ENCODE measurements around the gene GIMAP5. TPM values are rescaled to one million over a fixed set of nuclear protein-coding genes. Genes with fewer than 3 reads are reported as not detected.

The GIMAP5 gene
- total and polyA plus RNA-seq, 2 donors (not counting 3 experiments of a cell fraction or from before 2014, with no cell fraction given) = 0.44 to 18.9 TPM

GRCh38 chr7:150745086-150745485 is 7.9 kb downstream of the GIMAP5 start:
- Histone ChIP-seq H3K9me1 (replicated peaks; ENCODE audit: control insufficient read depth, extremely low read depth, insufficient read depth, low read length) (no peaks in the 10 kb centered on the region), H3K9me3 (replicated peaks; ENCODE audit: control insufficient read depth, insufficient read depth, low read length) (no peaks in the 10 kb centered on the region), H3K4me2 (ENCODE audit: insufficient read depth, low read length) (no peak overlapping the region), H3K4me3 (replicated peaks in 1 of 3; ENCODE audit: insufficient read depth in 1 of 3, low read depth in 1 of 3, low read length in 3 of 3) (no peak overlapping the region), H4K20me1 (replicated peaks; ENCODE audit: control insufficient read depth, extremely low read depth, insufficient read depth, low read length) (no peaks in the 10 kb centered on the region), H3K36me3 (ENCODE audit: control insufficient read depth in 2 of 2, extremely low read depth in 1 of 2, insufficient read depth in 2 of 2, low read length in 2 of 2) (peaks cover 0 to 14% of the 10 kb centered on the region in 2 experiments), H3K27me3 (ENCODE audit: control insufficient read depth in 2 of 2, insufficient read depth in 2 of 2, low read length in 2 of 2) (no peaks in the 10 kb centered on the region), H2AFZ (ENCODE audit: low read depth, low read length) (no peak overlapping the region), H3K4me1 (ENCODE audit: control insufficient read depth, extremely low read depth, insufficient read depth, low read length) (no peaks in the 10 kb centered on the region), H3K79me2 (ENCODE audit: control insufficient read depth, insufficient read depth, low read length) (no peaks in the 10 kb centered on the region), H3K9ac (replicated peaks; ENCODE audit: extremely low read depth, insufficient read depth, low read length) (no peak overlapping the region), H3K27ac (ENCODE audit: insufficient read depth, low read depth, low read length) (no peak overlapping the region)
- dilution Hi-C loops (cut with MboI; ENCODE audit: extremely low pct_ligation_motif_present, low sequenced_read_pairs) = no loop called here
- intact Hi-C loops (cut with micrococcal nuclease) = no loop called here
- no peak for TF ChIP-seq GATA2 (IDR thresholded peaks at IDR 0.05; ENCODE audit: insufficient read depth, insufficient read length, low read depth, low read length)
- no peak for TF ChIP-seq POLR2AphosphoS5 (IDR thresholded peaks at IDR 0.05; ENCODE audit: insufficient read depth, low read depth, low read length)
- no peak for TF ChIP-seq EZH2 (IDR thresholded peaks at IDR 0.05; ENCODE audit: borderline replicate concordance, low read depth, low read length, severe bottlenecking)
- FAIRE-seq (no peak), DNase-seq (ENCODE audit: low read depth, low spot score) (no peak)
- CTCF ChIA-PET = interaction anchor here (1.2 to 1.5 kb wide), 2 partner anchors 10 to 296 kb away, joined by 4 to 5 read pairs; no protein-coding TSS in a partner anchor
- no TSS peak for BruUV-seq (replicated peaks)
- POLR2A ChIA-PET = no interaction called here

- Histone ChIP-seq H3K4me1 (ENCODE audit: control insufficient read depth, extremely low read depth, insufficient read depth, low read length) (no peaks in the 10 kb centered on the region), H4K20me1 (replicated peaks; ENCODE audit: control insufficient read depth, extremely low read depth, insufficient read depth, low read length) (no peaks in the 10 kb centered on the region), H3K27ac (ENCODE audit: insufficient read depth, low read depth, low read length) (no peak overlapping the region), H3K9ac (replicated peaks; ENCODE audit: extremely low read depth, insufficient read depth, low read length) (no peak overlapping the region), H3K9me1 (replicated peaks; ENCODE audit: control insufficient read depth, extremely low read depth, insufficient read depth, low read length) (no peaks in the 10 kb centered on the region), H3K4me3 (replicated peaks in 1 of 3; ENCODE audit: insufficient read depth in 1 of 3, low read depth in 1 of 3, low read length in 3 of 3) (no peak overlapping the region), H3K9me3 (replicated peaks; ENCODE audit: control insufficient read depth, insufficient read depth, low read length) (no peaks in the 10 kb centered on the region), H3K79me2 (ENCODE audit: control insufficient read depth, insufficient read depth, low read length) (no peaks in the 10 kb centered on the region), H3K4me2 (ENCODE audit: insufficient read depth, low read length) (no peak overlapping the region), H3K36me3 (ENCODE audit: control insufficient read depth in 2 of 2, extremely low read depth in 1 of 2, insufficient read depth in 2 of 2, low read length in 2 of 2) (peaks cover 0 to 14% of the 10 kb centered on the region in 2 experiments), H3K27me3 (ENCODE audit: control insufficient read depth in 2 of 2, insufficient read depth in 2 of 2, low read length in 2 of 2) (no peaks in the 10 kb centered on the region), H2AFZ (ENCODE audit: low read depth, low read length) (no peak overlapping the region)
- dilution Hi-C loops (cut with MboI; ENCODE audit: extremely low pct_ligation_motif_present, low sequenced_read_pairs) (no loop called here), intact Hi-C loops (cut with micrococcal nuclease) (no loop called here)
- no TSS peak for BruUV-seq (replicated peaks)
- TF ChIP-seq, protein P1, sequence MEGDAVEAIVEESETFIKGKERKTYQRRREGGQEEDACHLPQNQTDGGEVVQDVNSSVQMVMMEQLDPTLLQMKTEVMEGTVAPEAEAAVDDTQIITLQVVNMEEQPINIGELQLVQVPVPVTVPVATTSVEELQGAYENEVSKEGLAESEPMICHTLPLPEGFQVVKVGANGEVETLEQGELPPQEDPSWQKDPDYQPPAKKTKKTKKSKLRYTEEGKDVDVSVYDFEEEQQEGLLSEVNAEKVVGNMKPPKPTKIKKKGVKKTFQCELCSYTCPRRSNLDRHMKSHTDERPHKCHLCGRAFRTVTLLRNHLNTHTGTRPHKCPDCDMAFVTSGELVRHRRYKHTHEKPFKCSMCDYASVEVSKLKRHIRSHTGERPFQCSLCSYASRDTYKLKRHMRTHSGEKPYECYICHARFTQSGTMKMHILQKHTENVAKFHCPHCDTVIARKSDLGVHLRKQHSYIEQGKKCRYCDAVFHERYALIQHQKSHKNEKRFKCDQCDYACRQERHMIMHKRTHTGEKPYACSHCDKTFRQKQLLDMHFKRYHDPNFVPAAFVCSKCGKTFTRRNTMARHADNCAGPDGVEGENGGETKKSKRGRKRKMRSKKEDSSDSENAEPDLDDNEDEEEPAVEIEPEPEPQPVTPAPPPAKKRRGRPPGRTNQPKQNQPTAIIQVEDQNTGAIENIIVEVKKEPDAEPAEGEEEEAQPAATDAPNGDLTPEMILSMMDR (IDR thresholded peaks at IDR 0.05; ENCODE audit: extremely low read depth in 1 of 2, insufficient read depth in 1 of 2, low read depth in 1 of 2, low read length in 2 of 2) = no peak
- TF ChIP-seq EZH2 (IDR thresholded peaks at IDR 0.05; ENCODE audit: borderline replicate concordance, low read depth, low read length, severe bottlenecking) = no peak
- TF ChIP-seq GATA2 (IDR thresholded peaks at IDR 0.05; ENCODE audit: insufficient read depth, insufficient read length, low read depth, low read length) = no peak
- no peak for TF ChIP-seq POLR2AphosphoS5 (IDR thresholded peaks at IDR 0.05; ENCODE audit: insufficient read depth, low read depth, low read length)
- no peak for TF ChIP-seq JUN (IDR thresholded peaks at IDR 0.05; ENCODE audit: borderline replicate concordance, insufficient read depth, insufficient read length, low read depth)
- no peak for TF ChIP-seq FOS (IDR thresholded peaks at IDR 0.05; ENCODE audit: borderline replicate concordance, insufficient read depth, low read length)
- TF ChIP-seq, protein P2, sequence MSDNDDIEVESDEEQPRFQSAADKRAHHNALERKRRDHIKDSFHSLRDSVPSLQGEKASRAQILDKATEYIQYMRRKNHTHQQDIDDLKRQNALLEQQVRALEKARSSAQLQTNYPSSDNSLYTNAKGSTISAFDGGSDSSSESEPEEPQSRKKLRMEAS (IDR thresholded peaks at IDR 0.05; ENCODE audit: insufficient read depth, insufficient read length) = no peak
- no peak for TF ChIP-seq MYC (IDR thresholded peaks at IDR 0.05; ENCODE audit: low read depth, low read length)
- no peak for TF ChIP-seq POLR2A (IDR thresholded peaks at IDR 0.05; ENCODE audit: low read depth, low read length)
- DNase-seq (ENCODE audit: low read depth, low spot score) (no peak), FAIRE-seq (no peak)
- CTCF ChIA-PET = interaction anchor here (1.5 kb wide), 1 partner anchor 9 kb away, joined by 4 read pairs; no protein-coding TSS in a partner anchor
- POLR2A ChIA-PET = no interaction called here
Measured at GRCh38 chr7:150745876-150746275, 8.7 kb downstream of the GIMAP5 start.

Measured in endothelial cell of umbilical vein (primary cell).